Occipital lobe (tissue), 2 donors: Measurements from ENCODE around the gene RAB12. TPM values are rescaled to one million over a fixed set of nuclear protein-coding genes. Genes with fewer than 3 reads are reported as not detected.
"Not testable (repeated sequence)": the region's sequence is repeated elsewhere in the genome, so short reads cannot be mapped to it uniquely, and the experiment has no call there.

ENCODE experiments used
- DNase-seq: peaks from one replicate; lab custom pipeline; 2025; lab: John Stamatoyannopoulos, UW
- total RNA-seq: library from RNA; depleted of rRNA; stranded (reverse); fragments of >200 nt; gene quantifications from one replicate; pipeline ENCODE4 v1.2.3, GENCODE V29; 2014

The RAB12 gene
- 113 TPM for total RNA-seq

DNA sequence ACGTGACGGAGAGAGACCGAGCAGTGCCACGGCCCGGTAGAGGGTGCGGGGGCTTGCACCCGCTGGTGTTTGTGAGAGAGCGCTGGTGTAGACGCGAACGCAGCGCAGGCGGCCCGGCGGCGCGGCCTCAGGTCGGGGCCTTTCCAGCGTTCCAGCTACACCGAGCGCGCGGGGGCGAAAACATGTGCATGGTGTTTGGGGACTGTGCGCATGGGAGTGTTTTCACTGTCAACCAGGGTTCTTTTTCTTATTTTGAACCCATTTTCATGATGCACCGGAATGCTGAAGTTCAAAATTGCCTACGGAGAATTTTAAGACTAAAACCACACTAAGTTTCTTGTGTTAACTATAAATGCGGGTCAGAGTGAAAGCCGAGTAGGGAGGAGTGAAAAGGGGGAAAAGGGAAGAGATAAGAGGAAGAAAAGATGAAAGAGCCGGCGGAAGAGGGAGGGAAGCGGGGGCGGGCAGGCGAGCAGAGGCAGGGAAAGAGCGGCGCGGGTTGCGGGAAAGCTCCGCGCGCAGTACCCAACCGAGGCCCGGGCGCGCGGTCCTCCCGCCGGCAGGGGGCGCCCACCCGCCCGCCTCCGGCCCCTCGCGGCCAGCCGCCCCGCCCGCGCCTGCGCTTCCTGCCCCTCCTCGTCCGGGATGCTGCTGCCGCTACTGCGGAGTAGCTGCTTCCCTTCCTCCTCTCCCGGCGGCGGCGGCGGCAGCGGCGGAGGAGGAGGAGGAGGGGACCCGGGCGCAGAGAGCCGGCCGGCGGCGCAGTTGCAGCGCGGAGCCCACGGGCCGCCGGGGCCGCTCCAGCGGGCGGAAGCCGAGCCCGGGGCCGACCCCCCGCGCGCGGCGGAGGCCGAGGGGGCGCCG is at the start of gene RAB12:
Gene RAB12 (plus strand): TSS at position 643 of the 864 bp plus-strand sequence. CDS start 3 bp downstream, at position 646.
- DNase-seq: peak; percentile 85

- DNase-seq: no peak
Measured at GRCh38 chr18:8559612-8560186, 49.5 kb upstream of the RAB12 start.

GRCh38 chr18:8561123-8561910 is 47.9 kb upstream of the RAB12 start:
- DNase-seq: no peak

DNA sequence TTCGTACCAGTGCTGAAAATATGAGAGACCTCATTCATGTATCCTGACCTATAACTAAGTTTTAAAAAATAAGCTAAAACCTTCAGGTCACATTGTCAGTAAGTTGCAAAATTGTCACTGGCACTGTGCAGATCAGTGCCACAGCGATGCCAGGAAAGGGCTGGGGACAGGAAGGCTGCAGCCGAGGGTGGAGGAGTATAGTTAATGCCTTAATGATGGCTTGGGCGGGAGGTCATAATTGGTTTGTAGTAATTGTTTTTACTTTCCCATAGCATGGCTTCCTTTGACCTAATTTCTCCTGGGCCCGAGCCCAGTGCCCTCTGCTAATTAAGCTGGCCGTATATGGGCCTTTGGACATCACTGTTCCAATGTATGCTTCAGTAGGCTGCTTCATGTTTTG is 47.2 kb upstream of the RAB12 start:
- DNase-seq: no peak

DNA sequence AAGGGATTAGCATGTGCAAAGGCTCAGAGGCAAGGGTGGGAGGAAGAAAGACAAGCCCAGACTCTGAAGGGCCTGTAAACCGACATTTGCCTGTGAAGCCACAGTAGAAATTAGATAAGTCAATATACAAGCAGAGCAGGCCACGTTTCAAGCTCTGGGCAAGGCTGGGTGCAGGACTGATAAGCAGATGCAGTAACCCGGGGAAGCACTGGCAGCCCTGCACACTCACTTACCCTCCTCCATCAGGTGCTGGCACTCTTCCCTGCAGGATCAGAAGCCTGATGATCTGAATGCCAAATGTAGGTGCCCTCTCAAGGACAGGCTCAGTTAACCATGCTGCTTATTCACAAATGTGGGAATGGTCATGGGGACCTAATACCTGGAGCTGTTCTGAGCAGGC is 46.3 kb upstream of the RAB12 start:
- DNase-seq: no peak

GRCh38 chr18:8571399-8571798 is 37.8 kb upstream of the RAB12 start:
- no peak for DNase-seq

DNA sequence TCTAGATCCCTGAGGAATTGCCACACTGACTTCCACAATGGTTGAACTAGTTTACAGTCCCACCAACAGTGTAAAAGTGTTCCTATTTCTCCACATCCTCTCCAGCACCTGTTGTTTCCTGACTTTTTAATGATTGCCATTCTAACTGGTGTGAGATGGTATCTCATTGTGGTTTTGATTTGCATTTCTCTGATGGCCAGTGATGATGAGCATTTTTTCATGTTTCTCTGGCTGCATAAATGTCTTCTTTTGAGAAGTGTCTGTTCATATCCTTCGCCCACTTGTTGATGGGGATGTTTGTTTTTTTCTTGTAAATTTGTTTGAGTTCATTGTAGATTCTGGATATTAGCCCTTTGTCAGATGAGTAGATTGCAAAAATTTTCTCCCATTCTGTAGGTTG is 35.5 kb upstream of the RAB12 start:
- not testable (repeated sequence) for DNase-seq

DNA sequence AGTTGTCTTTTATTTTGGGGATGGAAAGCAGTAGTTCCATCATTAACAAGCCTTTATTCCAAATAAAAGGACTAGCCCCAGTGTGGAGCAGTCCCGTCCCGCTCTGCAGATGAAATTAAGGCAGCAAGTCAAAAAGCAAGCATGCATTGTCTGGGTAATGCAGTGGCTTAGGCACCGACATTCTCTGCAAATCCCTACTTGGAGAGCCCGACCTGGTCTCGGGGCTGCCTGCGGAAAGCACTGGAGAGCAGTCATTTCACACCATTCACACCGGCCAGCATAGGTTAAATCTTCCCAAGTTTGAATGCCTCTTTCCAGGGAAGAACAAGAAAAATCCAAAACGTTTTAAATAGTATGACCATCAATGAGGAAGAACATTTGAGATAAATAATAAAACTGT is 24.4 kb upstream of the RAB12 start:
- no peak for DNase-seq

DNA sequence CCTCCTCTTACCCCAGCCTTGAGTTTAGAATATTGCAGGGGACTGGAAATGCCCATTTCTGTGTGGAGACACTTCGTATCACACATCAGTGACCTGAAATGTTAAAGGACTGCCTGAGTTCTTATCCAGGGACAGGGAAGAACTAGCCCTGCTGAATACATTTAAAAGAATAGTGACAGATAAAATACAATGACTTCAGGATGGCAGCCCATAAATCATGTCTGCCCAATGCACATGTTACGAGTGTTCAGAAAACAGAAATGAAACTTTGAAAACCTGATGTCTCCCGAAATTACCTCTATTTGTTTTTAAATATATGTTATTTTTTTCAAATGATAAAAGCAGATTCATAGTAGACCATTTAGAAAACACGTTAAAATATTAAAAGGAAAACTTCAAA is 22.3 kb upstream of the RAB12 start:
- DNase-seq: no peak

DNA sequence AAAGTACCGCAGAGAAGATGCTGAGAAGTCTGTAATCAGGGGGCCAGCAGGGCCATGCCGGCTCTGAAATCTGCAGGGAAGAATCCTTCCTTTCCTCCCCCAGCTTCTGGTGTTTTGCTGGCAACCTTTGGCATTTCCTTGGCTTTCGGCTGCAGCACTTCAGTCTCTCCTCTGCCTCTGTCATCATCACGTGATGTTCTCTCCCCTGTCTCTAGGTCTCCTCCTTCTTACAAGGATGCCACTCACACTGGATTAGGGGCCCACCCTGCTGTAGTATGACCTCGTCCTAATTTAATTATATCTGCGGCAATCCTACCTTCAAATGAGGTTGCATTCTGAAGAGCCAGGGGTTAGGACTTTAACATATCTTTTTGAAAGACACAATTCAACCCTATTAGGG is 13.8 kb upstream of the RAB12 start:
- no peak for DNase-seq

GRCh38 chr18:8601277-8602032 is 7.8 kb upstream of the RAB12 start:
- no peak for DNase-seq

DNA sequence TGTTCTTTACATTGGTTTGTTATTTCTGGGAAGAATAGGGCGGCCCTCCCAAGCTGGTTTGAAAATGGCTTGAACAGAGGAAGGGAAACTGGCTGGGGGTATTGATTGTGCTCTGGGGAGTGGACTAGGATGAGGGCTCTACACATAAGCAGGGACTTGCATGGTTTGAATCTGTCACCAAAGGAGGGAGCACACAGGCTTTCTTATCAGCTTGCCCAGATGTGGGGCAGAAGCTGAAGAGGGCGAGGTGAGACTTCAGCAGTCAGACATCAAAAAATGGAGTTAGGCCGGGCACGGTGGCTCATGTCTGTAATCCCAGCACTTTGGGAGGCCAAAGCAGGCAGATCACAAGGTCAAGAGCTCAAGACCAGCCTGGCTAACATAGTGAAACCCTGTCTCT is 7.2 kb upstream of the RAB12 start:
- no peak for DNase-seq

DNA sequence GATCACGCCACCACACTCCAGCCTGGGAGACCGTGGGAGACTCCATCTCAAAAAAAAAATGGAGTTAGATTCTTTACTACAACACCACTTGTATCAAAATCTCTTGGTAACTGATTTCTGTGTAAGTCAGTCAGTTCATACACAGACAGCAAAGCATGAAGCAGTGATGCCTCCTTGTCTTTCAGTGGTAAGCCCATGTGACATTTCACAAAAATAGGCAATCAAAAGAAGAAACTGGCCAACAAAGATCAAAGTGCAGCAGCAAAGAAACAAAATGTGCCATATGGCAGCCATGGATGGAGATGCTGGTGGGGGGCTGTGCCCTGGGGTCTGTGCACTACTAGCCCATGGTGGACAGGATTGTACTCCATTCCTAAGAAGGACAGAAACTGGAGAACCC is 6.7 kb upstream of the RAB12 start:
- no peak for DNase-seq

GRCh38 chr18:8603663-8604520 is 5.3 kb upstream of the RAB12 start:
- no peak for DNase-seq

- no peak for DNase-seq
Measured at GRCh38 chr18:8605974-8606373, 3.3 kb upstream of the RAB12 start.

DNA sequence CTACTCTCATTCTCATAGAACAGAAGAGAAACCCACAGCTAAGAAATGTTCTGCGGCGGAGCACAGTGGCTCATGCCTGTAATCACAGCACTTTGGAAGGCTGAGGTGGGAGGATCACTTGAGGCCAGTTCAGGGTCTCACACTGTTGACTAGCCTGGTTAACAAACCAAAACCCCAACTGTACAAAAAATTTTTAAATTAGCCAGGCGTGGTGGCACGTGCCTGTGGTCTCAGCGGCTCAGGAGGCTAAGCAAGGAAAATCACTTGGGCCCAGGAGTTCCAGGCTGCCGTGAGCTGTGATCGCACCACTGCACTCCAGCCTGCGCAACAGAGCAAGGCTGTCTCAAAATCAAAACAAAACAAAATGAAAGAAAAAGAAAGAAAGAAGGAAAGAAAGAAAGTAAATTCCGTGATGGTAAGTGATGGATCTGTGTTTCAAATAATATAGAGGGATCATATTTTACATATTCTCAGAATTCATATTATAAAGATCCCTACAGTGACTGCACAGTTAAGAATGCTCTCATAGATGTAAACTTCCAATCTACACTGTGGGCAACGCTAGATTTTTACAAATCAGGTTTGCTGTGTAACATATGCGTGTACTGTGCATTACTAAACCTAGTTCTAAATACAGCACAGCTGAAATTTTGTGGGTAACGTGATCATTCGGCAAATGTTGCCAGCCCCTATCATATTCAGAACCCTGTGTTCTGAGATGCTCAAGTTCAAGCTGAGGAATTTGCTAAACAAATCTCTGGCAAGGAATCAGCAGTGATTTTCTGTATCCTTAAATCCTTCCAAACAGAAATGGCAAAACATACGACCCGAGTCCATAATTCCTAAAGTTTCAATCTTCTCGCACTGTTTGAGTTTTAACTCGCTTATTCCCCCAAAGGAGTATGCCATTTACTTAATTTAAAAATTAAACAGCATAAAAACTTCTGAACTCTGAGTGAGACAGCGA is 1.2 kb upstream of the RAB12 start:
- no peak for DNase-seq

DNA sequence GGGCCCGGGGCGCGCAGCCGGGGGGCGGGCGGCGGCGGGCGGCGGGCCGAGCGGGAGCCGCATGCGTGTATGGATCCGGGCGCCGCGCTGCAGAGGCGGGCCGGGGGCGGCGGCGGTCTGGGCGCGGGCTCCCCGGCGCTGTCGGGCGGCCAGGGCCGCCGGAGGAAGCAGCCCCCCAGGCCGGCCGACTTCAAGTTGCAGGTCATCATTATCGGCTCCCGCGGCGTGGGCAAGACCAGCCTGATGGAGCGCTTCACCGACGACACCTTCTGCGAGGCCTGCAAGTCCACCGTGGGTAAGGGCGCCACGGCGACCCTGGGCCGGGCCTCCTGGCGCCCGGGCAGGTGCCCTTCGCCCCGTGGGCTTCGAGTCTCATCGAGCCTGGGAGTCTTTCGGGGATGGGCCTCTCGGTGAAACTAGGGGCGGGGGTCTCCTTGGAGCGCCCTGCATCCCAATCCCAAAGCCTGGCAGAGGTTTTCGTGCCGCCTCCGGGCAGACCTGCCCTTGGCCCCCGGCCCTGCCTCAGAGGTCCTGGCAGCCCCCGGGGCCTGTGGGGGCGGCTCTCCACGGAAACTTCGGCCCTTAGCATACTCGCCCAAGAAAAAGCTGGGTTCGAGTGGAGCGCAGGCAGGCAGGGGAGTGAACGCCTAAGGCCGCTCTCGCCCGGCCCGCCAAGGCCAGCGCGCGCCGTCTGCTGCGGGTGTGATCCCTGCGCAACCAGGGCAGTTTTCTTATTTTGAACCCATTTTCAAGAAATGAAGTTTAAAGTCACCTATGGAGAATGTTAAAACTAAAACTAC is 622 bp downstream of the RAB12 start:
- no peak for DNase-seq

DNA sequence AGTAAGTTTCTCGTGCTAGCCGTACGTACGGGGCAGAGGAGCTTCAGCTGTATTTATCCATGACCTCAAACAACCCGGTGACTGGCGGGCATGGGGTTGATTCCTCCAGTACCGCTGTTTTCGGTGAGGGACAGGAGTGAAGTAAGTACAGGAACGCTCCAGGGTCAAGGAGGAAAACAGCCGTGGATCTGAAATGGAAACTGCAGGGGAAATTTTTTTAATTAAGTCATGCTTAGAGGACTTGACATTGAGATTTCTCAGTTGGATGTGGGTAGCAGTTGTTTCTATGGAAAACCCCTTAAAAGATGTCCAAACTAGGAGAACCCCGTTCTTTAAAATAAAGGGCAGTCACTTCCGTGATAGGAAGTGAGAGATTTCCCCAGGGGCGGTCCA is 1.2 kb downstream of the RAB12 start:
- no peak for DNase-seq
